ENCODE measurements around the gene NEK10. TPM values are rescaled to one million over a fixed set of nuclear protein-coding genes. Genes with fewer than 3 reads are reported as not detected.

Gene NEK10
- polyA plus RNA-seq, 2 of the 4 experiments (the other 2 are of a cell fraction), result 1.7 to 2.9 TPM

DNA sequence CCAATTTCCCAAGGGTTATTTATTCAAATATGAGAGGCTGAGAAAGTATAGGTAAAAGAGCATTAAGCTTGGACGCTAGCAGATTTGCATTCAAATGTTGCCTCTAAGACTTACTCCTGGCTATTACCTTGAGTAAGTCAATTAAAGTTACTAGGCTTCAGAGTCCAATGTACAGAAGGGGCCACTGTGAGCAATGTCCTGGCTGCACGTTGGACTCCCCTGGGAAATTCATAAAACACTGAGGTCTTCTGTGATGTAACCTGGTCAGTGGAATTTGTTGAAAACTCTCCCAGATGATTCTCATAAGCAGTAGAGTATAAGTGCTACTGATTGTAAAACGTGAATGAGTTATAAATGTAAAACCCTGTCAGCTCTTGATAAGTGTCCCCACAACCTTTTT lies 295.3 kb downstream of the NEK10 start:
- 23% methylated on average over 3 of the region's 3 CpGs for WGBS (ENCODE audit: missing lambda C conversion rate)
- Histone ChIP-seq H3K4me3 (no peak overlapping the region), H3K9me3 (no peaks in the 10 kb centered on the region), H3K27ac (no peak overlapping the region), H3K4me1 (no peaks in the 10 kb centered on the region), H3K4me2 (no peak overlapping the region)
- POLR2A ChIA-PET, result no interaction called here
- CTCF ChIA-PET, result no interaction called here
- TF ChIP-seq RNF2 (IDR thresholded peaks at IDR 0.05; ENCODE audit: borderline replicate concordance, low read depth) (no peak), EHF (CRISPR knock-in tag; IDR thresholded peaks at IDR 0.05) (no peak), EP300 (IDR thresholded peaks at IDR 0.05) (no peak), KDM1A (IDR thresholded peaks at IDR 0.05; ENCODE audit: low read depth) (no peak), NR3C1 (IDR thresholded peaks at IDR 0.05) (no peak), ZSCAN20 (CRISPR knock-in tag; IDR thresholded peaks at IDR 0.05) (no peak), HOXB13 (CRISPR knock-in tag; IDR thresholded peaks at IDR 0.05; ENCODE audit: low read depth) (no peak)
- TF ChIP-seq, protein P1, sequence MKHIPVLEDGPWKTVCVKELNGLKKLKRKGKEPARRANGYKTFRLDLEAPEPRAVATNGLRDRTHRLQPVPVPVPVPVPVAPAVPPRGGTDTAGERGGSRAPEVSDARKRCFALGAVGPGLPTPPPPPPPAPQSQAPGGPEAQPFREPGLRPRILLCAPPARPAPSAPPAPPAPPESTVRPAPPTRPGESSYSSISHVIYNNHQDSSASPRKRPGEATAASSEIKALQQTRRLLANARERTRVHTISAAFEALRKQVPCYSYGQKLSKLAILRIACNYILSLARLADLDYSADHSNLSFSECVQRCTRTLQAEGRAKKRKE (CRISPR knock-in tag; IDR thresholded peaks at IDR 0.05; ENCODE audit: low read depth), result no peak
- TF ChIP-seq, protein P2, sequence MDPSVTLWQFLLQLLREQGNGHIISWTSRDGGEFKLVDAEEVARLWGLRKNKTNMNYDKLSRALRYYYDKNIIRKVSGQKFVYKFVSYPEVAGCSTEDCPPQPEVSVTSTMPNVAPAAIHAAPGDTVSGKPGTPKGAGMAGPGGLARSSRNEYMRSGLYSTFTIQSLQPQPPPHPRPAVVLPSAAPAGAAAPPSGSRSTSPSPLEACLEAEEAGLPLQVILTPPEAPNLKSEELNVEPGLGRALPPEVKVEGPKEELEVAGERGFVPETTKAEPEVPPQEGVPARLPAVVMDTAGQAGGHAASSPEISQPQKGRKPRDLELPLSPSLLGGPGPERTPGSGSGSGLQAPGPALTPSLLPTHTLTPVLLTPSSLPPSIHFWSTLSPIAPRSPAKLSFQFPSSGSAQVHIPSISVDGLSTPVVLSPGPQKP (IDR thresholded peaks at IDR 0.05; ENCODE audit: low read depth, low read length), result no peak
- DNase-seq (ENCODE audit: low read depth in 1 of 2, low spot score in 1 of 2) (no peak), FAIRE-seq (no peak), ATAC-seq (no peak)

DNA sequence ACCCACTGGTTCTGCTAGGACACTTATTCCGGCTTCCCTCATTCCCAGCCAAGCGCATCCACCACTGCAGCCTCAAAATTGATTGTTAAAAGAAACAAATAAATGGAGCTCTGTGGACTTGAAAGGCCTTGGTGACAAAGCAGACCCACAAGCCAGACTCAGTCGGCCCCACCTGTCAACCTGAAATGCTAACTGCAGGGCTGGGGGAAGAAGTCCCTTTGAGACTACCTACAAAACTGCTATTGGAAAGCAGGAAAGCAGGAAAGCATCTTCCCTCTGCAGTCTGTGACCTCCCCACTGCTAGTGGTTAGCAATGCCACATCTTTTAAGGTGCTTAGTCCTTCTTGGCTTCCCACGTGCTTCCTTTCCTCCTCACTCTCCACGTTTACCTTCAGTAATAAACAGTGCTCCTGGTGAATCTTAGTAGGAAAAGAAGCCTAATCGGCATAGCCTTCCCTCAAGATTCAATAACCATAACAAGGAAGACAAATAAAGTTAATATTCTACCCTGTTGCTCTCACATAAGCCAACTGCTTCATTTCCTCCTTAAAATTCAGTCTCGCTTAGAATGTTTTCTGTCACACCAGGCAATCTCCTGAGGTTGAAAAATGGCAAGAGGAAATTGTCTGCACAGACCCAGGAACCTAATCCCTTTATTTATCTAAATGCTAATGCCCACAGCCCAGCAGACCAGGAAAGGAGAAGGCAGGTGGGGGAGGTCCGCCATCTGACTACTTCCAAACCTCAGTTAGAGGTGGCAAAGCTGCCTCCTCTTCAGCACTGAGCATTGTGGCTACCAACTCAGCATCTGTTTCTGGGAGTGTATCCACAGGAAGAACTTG lies 296.2 kb downstream of the NEK10 start:
- WGBS (ENCODE audit: missing lambda C conversion rate), result 38% methylated on average over 8 of the region's 8 CpGs
- FAIRE-seq (no peak), DNase-seq (ENCODE audit: low read depth in 1 of 2, low spot score in 1 of 2) (no peak), ATAC-seq (no peak)
- H3K4me2 ChIP-seq, result no peak overlapping the region
- no peak overlapping the region for H3K4me3 ChIP-seq
- no peak overlapping the region for H3K27ac ChIP-seq
- CTCF ChIA-PET, result no interaction called here
- TF ChIP-seq FOXS1 (CRISPR knock-in tag; IDR thresholded peaks at IDR 0.05), result no peak
- TF ChIP-seq RNF2 (IDR thresholded peaks at IDR 0.05; ENCODE audit: borderline replicate concordance, low read depth), result no peak
- POLR2A ChIA-PET, result no interaction called here
- no peaks in the 10 kb centered on the region for H3K9me3 ChIP-seq
- H3K4me1 ChIP-seq, result no peaks in the 10 kb centered on the region

DNA sequence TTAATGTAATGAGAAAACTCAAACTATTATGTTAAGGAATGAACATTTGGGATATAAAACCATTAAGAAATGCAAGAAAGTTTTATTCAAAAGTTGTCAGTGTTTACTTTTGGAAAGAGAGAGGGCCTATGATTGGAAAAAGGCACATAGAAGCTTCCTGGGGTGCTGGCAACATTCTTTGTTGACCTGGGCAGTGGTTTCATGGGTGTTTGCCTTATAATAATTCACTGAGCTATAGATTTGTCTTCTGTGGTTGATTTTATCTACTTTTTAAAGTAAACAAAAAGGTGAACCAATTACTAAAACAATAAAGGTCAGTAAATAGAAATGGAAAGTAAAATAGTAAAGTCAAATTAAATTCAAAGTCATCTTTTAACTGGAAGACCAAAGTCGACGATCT lies 308.8 kb downstream of the NEK10 start:
- POLR2A ChIA-PET, result no interaction called here
- CTCF ChIA-PET, result no interaction called here
- Histone ChIP-seq H3K4me1 (no peaks in the 10 kb centered on the region), H3K9me3 (no peaks in the 10 kb centered on the region), H3K27ac (no peak overlapping the region), H3K4me2 (no peak overlapping the region), H3K4me3 (no peak overlapping the region)
- TF ChIP-seq KDM1A (IDR thresholded peaks at IDR 0.05; ENCODE audit: low read depth) (no peak), SREBF2 (IDR thresholded peaks at IDR 0.05) (no peak), RNF2 (IDR thresholded peaks at IDR 0.05; ENCODE audit: borderline replicate concordance, low read depth) (no peak), EP300 (IDR thresholded peaks at IDR 0.05) (no peak), ZFP36 (IDR thresholded peaks at IDR 0.05; ENCODE audit: borderline replicate concordance, partially characterized antibody) (no peak), RARB (CRISPR knock-in tag; IDR thresholded peaks at IDR 0.05) (no peak), ZSCAN20 (CRISPR knock-in tag; IDR thresholded peaks at IDR 0.05) (no peak), MYC (IDR thresholded peaks at IDR 0.05; ENCODE audit: borderline replicate concordance, low read length) (no peak), FOXS1 (CRISPR knock-in tag; IDR thresholded peaks at IDR 0.05) (no peak), MAZ (IDR thresholded peaks at IDR 0.05; ENCODE audit: borderline replicate concordance, low read depth, low read length) (no peak), JUN (IDR thresholded peaks at IDR 0.05) (no peak), NFE2L2 (conservative IDR thresholded peaks at IDR 0.05; ENCODE audit: low read length) (no peak), HEYL (CRISPR knock-in tag; IDR thresholded peaks at IDR 0.05) (no peak), RCOR1 (IDR thresholded peaks at IDR 0.05; ENCODE audit: low read depth, low read length) (no peak), FOSB (CRISPR knock-in tag; IDR thresholded peaks at IDR 0.05) (no peak), POLR2A (IDR thresholded peaks at IDR 0.05; ENCODE audit: low read length) (no peak), HOXB5 (CRISPR knock-in tag; IDR thresholded peaks at IDR 0.05) (no peak), KDM5A (IDR thresholded peaks at IDR 0.05) (no peak), HDAC2 (IDR thresholded peaks at IDR 0.05) (no peak)
- TF ChIP-seq, protein P3, sequence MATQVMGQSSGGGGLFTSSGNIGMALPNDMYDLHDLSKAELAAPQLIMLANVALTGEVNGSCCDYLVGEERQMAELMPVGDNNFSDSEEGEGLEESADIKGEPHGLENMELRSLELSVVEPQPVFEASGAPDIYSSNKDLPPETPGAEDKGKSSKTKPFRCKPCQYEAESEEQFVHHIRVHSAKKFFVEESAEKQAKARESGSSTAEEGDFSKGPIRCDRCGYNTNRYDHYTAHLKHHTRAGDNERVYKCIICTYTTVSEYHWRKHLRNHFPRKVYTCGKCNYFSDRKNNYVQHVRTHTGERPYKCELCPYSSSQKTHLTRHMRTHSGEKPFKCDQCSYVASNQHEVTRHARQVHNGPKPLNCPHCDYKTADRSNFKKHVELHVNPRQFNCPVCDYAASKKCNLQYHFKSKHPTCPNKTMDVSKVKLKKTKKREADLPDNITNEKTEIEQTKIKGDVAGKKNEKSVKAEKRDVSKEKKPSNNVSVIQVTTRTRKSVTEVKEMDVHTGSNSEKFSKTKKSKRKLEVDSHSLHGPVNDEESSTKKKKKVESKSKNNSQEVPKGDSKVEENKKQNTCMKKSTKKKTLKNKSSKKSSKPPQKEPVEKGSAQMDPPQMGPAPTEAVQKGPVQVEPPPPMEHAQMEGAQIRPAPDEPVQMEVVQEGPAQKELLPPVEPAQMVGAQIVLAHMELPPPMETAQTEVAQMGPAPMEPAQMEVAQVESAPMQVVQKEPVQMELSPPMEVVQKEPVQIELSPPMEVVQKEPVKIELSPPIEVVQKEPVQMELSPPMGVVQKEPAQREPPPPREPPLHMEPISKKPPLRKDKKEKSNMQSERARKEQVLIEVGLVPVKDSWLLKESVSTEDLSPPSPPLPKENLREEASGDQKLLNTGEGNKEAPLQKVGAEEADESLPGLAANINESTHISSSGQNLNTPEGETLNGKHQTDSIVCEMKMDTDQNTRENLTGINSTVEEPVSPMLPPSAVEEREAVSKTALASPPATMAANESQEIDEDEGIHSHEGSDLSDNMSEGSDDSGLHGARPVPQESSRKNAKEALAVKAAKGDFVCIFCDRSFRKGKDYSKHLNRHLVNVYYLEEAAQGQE (IDR thresholded peaks at IDR 0.05), result no peak
- WGBS (ENCODE audit: missing lambda C conversion rate), result 18% methylated on average over 2 of the region's 2 CpGs
- no peak for DNase-seq (ENCODE audit: low read depth in 1 of 2, low spot score in 1 of 2)
- ATAC-seq, result no peak
- no peak for FAIRE-seq

Data from A549 (cell line).